AG08396 (cell line): ENCODE data around the gene GALNT8.

ENCODE experiments used
- DNase-seq: peaks from one replicate; pipeline ENCODE4 v3.0.0; 2012; ENCODE audit warnings: low spot score, mixed read lengths

Gene GALNT8

DNA sequence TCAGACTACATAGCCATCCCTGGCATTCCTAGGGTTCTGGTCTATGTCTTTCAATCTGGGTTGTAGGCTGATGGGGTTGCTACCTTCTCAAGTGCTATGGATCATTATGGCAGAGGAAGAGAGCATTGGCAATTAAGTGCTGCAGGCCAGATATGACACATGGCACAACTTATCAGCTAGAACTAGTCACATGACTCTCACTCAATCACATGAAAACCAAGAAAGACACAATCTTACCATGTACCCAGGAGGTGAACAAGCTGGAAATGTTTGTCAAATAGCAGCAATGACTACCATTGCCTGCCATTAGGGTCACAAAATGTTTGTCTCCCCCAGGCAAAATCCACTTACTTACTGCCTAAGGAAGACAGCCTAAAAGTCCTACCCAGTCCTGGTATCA is 80.4 kb downstream of the GALNT8 start:
- no peak for DNase-seq

DNA sequence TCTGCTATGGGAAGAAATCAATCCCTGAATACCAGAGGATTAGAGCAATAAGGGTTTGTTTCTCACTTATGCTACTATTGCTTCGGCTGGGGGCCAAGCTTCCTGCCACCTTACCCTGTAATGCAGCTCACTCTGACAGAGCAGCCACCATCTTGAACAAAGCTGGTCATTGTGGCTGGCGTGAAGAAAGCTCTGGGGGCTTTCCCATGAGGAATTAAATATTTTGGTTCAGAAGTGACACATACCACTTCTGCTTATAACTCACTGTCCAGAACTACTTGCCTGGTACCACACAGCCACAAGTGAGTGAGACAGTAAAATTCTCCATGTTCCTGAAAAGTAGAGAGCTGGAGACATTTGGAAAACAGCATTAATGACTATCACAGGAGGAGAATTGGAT is 82.6 kb downstream of the GALNT8 start:
- no peak for DNase-seq

DNA sequence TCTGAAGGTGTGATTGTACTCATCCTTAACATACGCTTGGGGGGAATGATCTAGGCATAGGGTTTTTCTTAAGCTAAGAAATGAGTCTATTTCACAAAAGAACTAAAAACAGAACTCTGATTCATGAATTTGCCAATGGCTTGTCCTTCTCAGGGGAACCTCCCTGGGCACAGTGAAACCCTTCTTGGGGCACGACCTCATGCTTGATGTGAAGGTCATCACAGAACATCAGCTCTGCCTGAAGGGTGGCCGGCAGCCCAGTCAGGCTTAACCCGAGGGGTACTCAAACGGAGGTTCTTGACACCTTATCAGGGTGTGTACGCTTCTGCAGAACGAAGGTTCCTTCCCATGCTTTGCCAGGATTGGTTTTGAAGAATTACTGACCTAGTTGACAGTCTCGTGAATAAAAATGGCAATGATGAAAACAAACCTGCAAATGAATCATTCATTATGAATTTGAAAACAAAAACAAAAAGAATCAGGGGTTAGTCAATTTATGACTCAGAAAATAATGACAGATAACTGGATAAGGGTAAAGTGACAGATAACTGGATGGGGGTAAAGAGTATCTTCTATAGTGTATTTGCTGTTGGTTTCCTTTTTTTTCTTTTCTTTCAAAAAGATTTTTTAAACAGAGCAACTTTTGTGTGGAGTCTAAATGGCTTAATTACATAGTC is 86.4 kb downstream of the GALNT8 start:
- no peak for DNase-seq

DNA sequence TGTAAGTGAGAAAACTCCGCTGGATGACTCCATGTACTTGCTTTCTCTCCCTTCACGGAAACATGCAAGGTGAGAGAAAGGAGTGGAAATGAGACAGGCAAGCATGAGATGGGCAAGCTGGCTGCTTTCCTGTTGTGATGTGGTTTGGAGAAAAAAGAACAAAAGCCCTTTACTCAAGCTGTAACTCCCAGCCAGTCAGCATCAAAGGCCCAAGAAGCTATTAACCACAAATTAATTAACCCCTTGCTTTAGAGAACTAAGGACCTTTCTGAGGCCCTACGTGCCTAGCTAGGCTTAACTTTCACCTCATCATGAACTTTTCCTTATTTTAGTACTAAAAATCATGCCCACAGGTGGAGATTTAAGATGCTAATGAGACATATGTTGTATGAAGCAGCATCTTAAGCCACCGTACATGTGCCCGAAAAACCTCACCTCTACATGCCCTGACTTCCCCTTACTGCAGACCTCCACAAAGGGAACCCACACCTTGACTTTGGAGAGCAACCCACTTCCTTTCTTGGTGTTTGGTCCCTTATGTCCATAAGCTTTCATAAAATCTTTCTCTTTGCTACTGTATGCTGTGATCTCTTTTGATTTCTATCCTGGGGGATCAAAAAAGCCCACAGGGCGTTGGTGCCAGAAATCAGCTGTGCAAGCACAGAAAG is 87.0 kb downstream of the GALNT8 start:
- no peak for DNase-seq

DNA sequence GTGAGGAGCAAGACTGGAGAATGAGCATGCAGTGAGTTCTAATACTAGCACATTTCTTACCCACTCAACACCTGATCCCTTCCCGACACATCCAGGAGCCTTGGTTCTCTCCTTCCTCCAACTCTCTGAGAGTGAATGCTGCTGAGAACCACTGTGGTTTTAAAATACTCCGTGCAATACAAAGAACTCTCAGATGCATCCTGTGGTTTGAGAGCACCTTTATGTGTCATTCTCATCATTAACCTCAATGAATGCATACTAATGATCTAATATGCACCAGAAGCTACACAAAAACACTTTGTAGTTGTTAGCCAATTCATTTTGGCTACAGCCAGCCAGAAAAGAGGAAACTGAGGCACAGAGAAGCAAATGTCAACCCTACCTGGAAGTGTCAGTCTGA is 87.6 kb downstream of the GALNT8 start:
- DNase-seq, result no peak

GRCh38 chr12:4809013-4809448 is 88.8 kb downstream of the GALNT8 start:
- DNase-seq, result no peak

DNA sequence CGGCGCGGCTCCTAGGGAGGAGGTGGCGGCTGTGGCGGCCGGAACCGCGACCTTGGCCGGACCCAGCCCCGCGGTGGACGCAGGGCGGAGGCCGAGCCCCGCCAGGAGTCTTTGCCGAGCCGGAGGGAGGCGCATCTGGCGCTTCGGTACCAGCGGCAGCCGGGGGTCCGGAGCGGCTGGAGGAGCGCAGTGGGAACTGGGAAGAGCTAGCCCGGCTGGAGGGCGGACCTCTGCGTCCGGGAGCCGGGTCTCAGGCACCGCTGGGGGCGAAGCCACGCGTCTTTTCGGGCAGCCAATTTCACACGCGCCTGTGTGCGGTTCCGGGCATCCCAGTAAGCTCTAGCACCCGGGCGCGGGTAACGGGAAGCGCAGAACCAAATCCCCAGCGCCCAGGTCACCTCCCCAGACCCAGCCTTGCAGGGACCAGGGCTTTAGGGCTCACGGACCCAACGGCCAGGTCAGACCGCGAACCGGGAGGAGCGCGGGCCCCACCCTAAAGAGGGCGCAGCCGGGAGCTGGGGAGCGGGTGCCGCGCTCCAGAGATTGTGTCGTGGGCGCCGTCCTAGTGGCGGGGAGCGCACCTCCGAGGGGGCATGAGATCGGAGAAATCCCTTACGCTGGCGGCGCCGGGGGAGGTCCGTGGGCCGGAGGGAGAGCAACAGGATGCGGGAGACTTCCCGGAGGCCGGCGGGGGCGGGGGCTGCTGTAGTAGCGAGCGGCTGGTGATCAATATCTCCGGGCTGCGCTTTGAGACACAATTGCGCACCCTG is 89.4 kb downstream of the GALNT8 start:
- no peak for DNase-seq

- DNase-seq, result no peak
Observed at GRCh38 chr12:4810219-4810671, 90.0 kb downstream of the GALNT8 start.

- no peak for DNase-seq
Observed at GRCh38 chr12:4812624-4813327, 92.6 kb downstream of the GALNT8 start.

- DNase-seq, result no peak
Observed at GRCh38 chr12:4813741-4814140, 93.5 kb downstream of the GALNT8 start.

DNA sequence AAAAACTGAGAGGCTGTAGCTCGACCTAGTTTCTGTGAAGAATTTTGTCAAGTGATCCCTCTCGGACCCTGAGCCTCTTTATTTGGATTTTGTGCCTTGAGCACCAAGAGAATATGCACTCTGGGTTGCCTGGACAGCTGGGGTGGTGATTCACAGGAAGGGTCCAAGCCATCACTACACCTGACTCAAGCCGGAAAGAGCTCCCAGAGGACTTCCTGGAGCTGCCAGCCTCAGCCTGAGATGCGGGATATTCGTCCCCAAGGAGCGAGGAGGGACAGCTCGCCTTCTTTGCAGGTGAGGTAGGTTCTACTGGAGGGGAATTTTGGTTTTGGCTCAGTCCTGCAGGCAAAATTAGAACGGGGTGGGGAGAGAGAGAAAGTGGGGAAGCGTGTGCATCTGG is 94.3 kb downstream of the GALNT8 start:
- DNase-seq, result no peak

DNA sequence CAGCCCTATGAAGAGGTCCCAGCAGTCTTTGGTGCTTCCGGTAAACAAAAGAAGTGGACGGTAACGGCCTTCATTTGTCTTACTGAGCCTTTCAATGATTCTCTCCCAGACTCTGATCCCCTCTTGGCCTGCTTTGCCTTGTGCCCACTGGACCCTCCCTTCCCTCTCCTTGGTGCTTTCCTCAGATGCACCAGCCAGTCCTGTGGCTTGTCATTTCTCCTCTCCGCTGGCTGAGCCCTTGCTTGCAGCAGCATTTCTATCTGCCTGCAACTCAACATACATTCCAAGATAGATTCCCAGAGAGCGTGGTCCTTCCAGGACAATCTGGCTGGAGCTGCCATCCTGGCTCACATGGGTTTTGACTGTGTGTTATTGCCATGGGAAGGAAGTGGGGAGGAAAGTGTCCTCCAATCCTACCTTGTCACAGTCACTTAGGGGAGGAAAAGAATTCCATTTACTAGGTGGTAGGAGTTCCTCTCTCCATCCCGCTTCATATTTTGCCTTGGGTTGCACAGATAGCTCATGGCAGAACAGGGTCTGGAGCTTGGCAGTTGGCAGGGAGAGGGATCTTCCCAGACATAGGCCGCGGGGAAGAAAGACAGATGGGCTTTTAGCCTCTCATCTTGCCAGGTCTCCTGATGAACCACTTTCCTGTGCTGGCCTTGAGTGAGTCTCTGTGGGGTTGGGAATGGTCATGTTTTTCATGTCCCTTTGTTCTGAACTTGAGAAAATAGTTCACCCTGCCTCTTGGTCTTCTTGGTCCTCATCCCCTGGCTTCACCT is 96.7 kb downstream of the GALNT8 start:
- DNase-seq, result no peak

GRCh38 chr12:4817880-4818279 is 97.7 kb downstream of the GALNT8 start:
- DNase-seq, result no peak

DNA sequence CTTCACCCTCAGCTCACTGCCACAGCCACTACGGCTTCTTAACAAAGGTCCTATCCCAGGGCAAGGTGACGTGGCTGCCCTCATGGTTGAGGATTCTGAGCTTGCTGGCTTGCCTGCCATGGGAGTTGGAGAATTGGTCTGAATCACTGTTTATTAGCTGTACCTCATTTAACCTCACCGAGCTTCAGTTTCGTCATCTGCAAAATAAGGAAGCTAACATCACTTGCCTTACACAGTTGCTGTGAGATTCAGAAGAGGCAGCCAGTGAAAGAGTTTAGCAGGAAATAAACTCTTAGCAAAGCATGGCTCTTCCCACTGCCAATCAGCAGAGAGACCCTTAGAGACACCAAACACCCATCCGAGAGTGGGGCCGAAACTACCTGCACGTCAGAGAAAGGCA is 99.5 kb downstream of the GALNT8 start:
- no peak for DNase-seq

- DNase-seq, result no peak
Observed at GRCh38 chr12:4820971-4821370, 100.8 kb downstream of the GALNT8 start.
